H1 (cell line): ENCODE data around the gene GABRA1. TPM values are rescaled to one million over a fixed set of nuclear protein-coding genes. Genes with fewer than 3 reads are reported as not detected.

Experiments
- CTCF ChIA-PET: fragments of 300-600 bp; sonication (Branson Sonifier 250); formaldehyde crosslinking; loops from one replicate; lab custom pipeline; 2021; ENCODE audit not compliant: partially characterized antibody; lab: Charles Lee
- POLR2A ChIA-PET: fragments of 300-600 bp; sonication (Branson Sonifier 250); formaldehyde crosslinking; loops from one replicate; lab custom pipeline; 2021; ENCODE audit warnings: inconsistent platforms; ENCODE audit not compliant: partially characterized antibody; lab: Charles Lee
- DNase-seq, 2 experiments: peaks; one replicate each; pipeline versions ENCODE4 v3.0.0 to v3.0.0-alpha.2; 2010 to 2022; ENCODE audit warnings: low spot score in 2 of 2, low read depth in 1 of 2, mixed read lengths in 1 of 2
- FAIRE-seq: peaks from 2 replicates; lab custom pipeline; 2011; peaks lifted over from hg19 to GRCh38; lab: Jason Lieb, UNC
- H2AFZ ChIP-seq: 2 replicates; pipeline ENCODE4 v1.8.1; 2012; ENCODE audit warnings: low read length, inconsistent platforms
- H2AK5ac ChIP-seq: 2 replicates; pipeline ENCODE4 v1.6.1; 2013; ENCODE audit warnings: low read depth, low read length
- H2BK120ac ChIP-seq: replicated peaks from 2 replicates; pipeline ENCODE3; 2013; ENCODE audit warnings: low read depth, low read length, inconsistent platforms
- H2BK12ac ChIP-seq: 2 replicates; pipeline ENCODE4 v1.6.1; 2013; ENCODE audit warnings: low read depth, low read length
- H2BK15ac ChIP-seq: 2 replicates; pipeline ENCODE4 v1.6.1; 2013; ENCODE audit warnings: low read length
- H2BK20ac ChIP-seq: 2 replicates; pipeline ENCODE4 v1.6.1; 2013; ENCODE audit warnings: low read length
- H2BK5ac ChIP-seq: 2 replicates; pipeline ENCODE4 v1.6.1; 2013; ENCODE audit warnings: low read depth, low read length
- H3K14ac ChIP-seq: 2 replicates; pipeline ENCODE4 v1.6.1; 2013; ENCODE audit warnings: inconsistent platforms; ENCODE audit not compliant: insufficient read length
- H3K18ac ChIP-seq: 2 replicates; pipeline ENCODE4 v1.6.1; 2013; ENCODE audit warnings: low read length; ENCODE audit errors: extremely low read depth
- H3K23ac ChIP-seq: 2 replicates; pipeline ENCODE4 v1.6.1; 2013; ENCODE audit warnings: inconsistent platforms; ENCODE audit not compliant: insufficient read length
- H3K23me2 ChIP-seq: 2 replicates; pipeline ENCODE4 v1.6.1; 2013; ENCODE audit warnings: low read depth, low read length
- H3K27ac ChIP-seq: 2 replicates; pipeline ENCODE4 v1.6.1; 2011; ENCODE audit warnings: low read depth, low read length, inconsistent platforms
- H3K27me3 ChIP-seq, 4 experiments: replicated peaks in 1 of 4; 1 replicate in 1 of 4; 2 replicates in 3 of 4; pipeline versions ENCODE4 v1.6.1 to v1.8.1; 2011 to 2013; ENCODE audit warnings: low read length in 3 of 4, mild to moderate bottlenecking in 3 of 4, inconsistent platforms in 2 of 4, mixed read lengths in 2 of 4, moderate library complexity in 1 of 4; ENCODE audit not compliant: control insufficient read depth in 3 of 4, insufficient read depth in 3 of 4; ENCODE audit errors: extremely low read depth in 1 of 4
- H3K36me3 ChIP-seq, 4 experiments: 2 replicates each; pipeline versions ENCODE4 v1.6.1 to v1.8.1; 2011 to 2013; ENCODE audit warnings: mild to moderate bottlenecking in 4 of 4, low read length in 3 of 4, moderate library complexity in 2 of 4, control low read depth in 1 of 4, inconsistent platforms in 1 of 4; ENCODE audit not compliant: insufficient read depth in 4 of 4, control insufficient read depth in 2 of 4
- H3K4ac ChIP-seq: replicated peaks from 2 replicates; pipeline ENCODE3; 2013; ENCODE audit warnings: low read length, low read depth, mixed read lengths, inconsistent platforms; ENCODE audit not compliant: insufficient read length
- H3K4me1 ChIP-seq, 4 experiments: replicated peaks in 1 of 4; 1 replicate in 1 of 4; 2 replicates in 3 of 4; pipeline versions ENCODE4 v1.6.1 to v1.8.1; 2011 to 2013; ENCODE audit warnings: low read length in 3 of 4, inconsistent platforms in 2 of 4, mixed read lengths in 1 of 4; ENCODE audit not compliant: insufficient read depth in 4 of 4, control insufficient read depth in 3 of 4
- H3K4me2 ChIP-seq, 2 experiments: 2 replicates each; pipeline versions ENCODE4 v1.6.1 to v1.8.1; 2011 to 2013; ENCODE audit warnings: low read depth in 2 of 2, low read length in 2 of 2, control low read depth in 1 of 2, inconsistent platforms in 1 of 2, mild to moderate bottlenecking in 1 of 2; ENCODE audit not compliant: insufficient read depth in 1 of 2
- H3K4me3 ChIP-seq, 4 experiments: fragments of 200-600, 300-600 bp in 1 of 4; sonication (generic), shearing (Covaris generic), sonication (Bioruptor Twin) in 1 of 4; 2 replicates each; pipeline versions ENCODE4 v1.5.1 to v1.8.1; 2011 to 2016; ENCODE audit warnings: low read length in 4 of 4, low read depth in 3 of 4, control low read depth in 2 of 4, inconsistent platforms in 2 of 4, mild to moderate bottlenecking in 2 of 4, mixed read lengths in 1 of 4, moderate library complexity in 1 of 4; ENCODE audit not compliant: insufficient read depth in 2 of 4; ENCODE audit errors: extremely low read depth in 1 of 4
- H3K56ac ChIP-seq: replicated peaks from 2 replicates; pipeline ENCODE3; 2013; ENCODE audit warnings: low read depth, mild to moderate bottlenecking, mixed read lengths, low read length, inconsistent platforms; ENCODE audit not compliant: insufficient read length
- H3K79me1 ChIP-seq: 2 replicates; pipeline ENCODE4 v1.6.1; 2013; ENCODE audit warnings: low read depth, low read length, control low read depth
- H3K79me2 ChIP-seq, 2 experiments: 2 replicates each; pipeline versions ENCODE4 v1.6.1 to v1.8.1; 2012 to 2013; ENCODE audit warnings: low read length in 2 of 2, mild to moderate bottlenecking in 2 of 2, inconsistent platforms in 1 of 2; ENCODE audit not compliant: insufficient read depth in 2 of 2, control insufficient read depth in 1 of 2
- H3K9ac ChIP-seq, 4 experiments: replicated peaks in 1 of 4; 1 replicate in 1 of 4; 2 replicates in 3 of 4; pipeline versions ENCODE4 v1.6.1 to v1.8.1; 2011 to 2013; ENCODE audit warnings: low read depth in 3 of 4, low read length in 3 of 4, control low read depth in 2 of 4, mild to moderate bottlenecking in 2 of 4, moderate library complexity in 2 of 4, inconsistent platforms in 1 of 4; ENCODE audit errors: extremely low read depth in 1 of 4
- H3K9me3 ChIP-seq, 2 experiments: 2 replicates each; pipeline versions ENCODE4 v1.6.1 to v1.8.1; 2012 to 2013; ENCODE audit warnings: mild to moderate bottlenecking in 2 of 2, moderate library complexity in 2 of 2, control low read depth in 1 of 2, inconsistent platforms in 1 of 2, low read depth in 1 of 2, low read length in 1 of 2, mixed read lengths in 1 of 2; ENCODE audit not compliant: insufficient read depth in 2 of 2
- H4K20me1 ChIP-seq, 2 experiments: replicated peaks in 1 of 2; 2 replicates each; pipeline versions ENCODE3 to v1.8.1; 2011 to 2013; ENCODE audit warnings: inconsistent platforms in 2 of 2, low read length in 2 of 2, mild to moderate bottlenecking in 1 of 2; ENCODE audit not compliant: insufficient read depth in 2 of 2, control insufficient read depth in 1 of 2
- H4K5ac ChIP-seq: 2 replicates; pipeline ENCODE4 v1.6.1; 2013; ENCODE audit warnings: low read length, low read depth, mixed read lengths, inconsistent platforms; ENCODE audit not compliant: insufficient read length
- H4K8ac ChIP-seq: 2 replicates; pipeline ENCODE4 v1.8.0; 2013; ENCODE audit warnings: mild to moderate bottlenecking, moderate library complexity, low read length, inconsistent platforms; ENCODE audit not compliant: insufficient read depth; ENCODE audit errors: extremely low read depth
- H4K91ac ChIP-seq: replicated peaks from 2 replicates; pipeline ENCODE3; 2013; ENCODE audit warnings: low read length, mixed read lengths, inconsistent platforms; ENCODE audit not compliant: insufficient read length
- CBX5 ChIP-seq: fragments of 300-800, 300-1000 bp; sonication (generic); IDR thresholded peaks from 2 replicates; pipeline ENCODE4 v1.7.1; 2016; ENCODE audit warnings: antibody characterized with exemption, low read length, low read depth
- CBX8 ChIP-seq: fragments of 300-800, 300-1000 bp; sonication (generic); IDR thresholded peaks from 2 replicates; pipeline ENCODE4 v1.7.1; 2016; ENCODE audit warnings: low read depth, low read length, borderline replicate concordance
- GABPA ChIP-seq: IDR thresholded peaks from 2 replicates; pipeline ENCODE4 v1.6.1; 2011; ENCODE audit warnings: mild to moderate bottlenecking, low read length, moderate library complexity, borderline replicate concordance; ENCODE audit not compliant: insufficient read depth
- HDAC2 ChIP-seq, 2 experiments: fragments of 300-600 bp in 1 of 2; sonication (generic) in 1 of 2; IDR thresholded peaks; 2 replicates each; pipeline ENCODE4 v1.6.1; 2011 to 2012; ENCODE audit warnings: low read depth in 2 of 2, low read length in 2 of 2, mild to moderate bottlenecking in 2 of 2, moderate library complexity in 2 of 2, borderline replicate concordance in 1 of 2, inconsistent platforms in 1 of 2
- JUN ChIP-seq: IDR thresholded peaks from 2 replicates; pipeline ENCODE4 v1.6.1; 2011; ENCODE audit warnings: low read depth, mild to moderate bottlenecking, improper control_type of control experiment, low read length
- PHF8 ChIP-seq: fragments of 200-600 bp; sonication (generic); conservative IDR thresholded peaks from 2 replicates; pipeline ENCODE4 v1.7.1; 2012; ENCODE audit warnings: low read depth, mild to moderate bottlenecking, inconsistent platforms, low read length, moderate library complexity
- POLR2A ChIP-seq, 2 experiments: IDR thresholded peaks; 1 replicate in 1 of 2; 2 replicates in 1 of 2; pipeline ENCODE4 v1.6.1; 2011; ENCODE audit warnings: low read depth in 2 of 2, low read length in 2 of 2, mild to moderate bottlenecking in 2 of 2; ENCODE audit errors: control extremely low read depth in 1 of 2
- POU5F1 ChIP-seq: IDR thresholded peaks from 2 replicates; pipeline ENCODE4 v1.6.1; 2011; ENCODE audit warnings: low read depth, mild to moderate bottlenecking, low read length, moderate library complexity
- RAD21 ChIP-seq, 2 experiments: IDR thresholded peaks in 1 of 2; conservative IDR thresholded peaks in 1 of 2; 2 replicates each; pipeline ENCODE4 v1.6.1; 2011; ENCODE audit warnings: low read depth in 2 of 2, low read length in 2 of 2, improper control_type of control experiment in 1 of 2, inconsistent platforms in 1 of 2, mild to moderate bottlenecking in 1 of 2, moderate library complexity in 1 of 2
- RFX5 ChIP-seq: IDR thresholded peaks from 2 replicates; pipeline ENCODE4 v1.6.1; 2011; ENCODE audit warnings: low read depth, low read length, improper control_type of control experiment, borderline replicate concordance
- RNF2 ChIP-seq: fragments of 200-900, 300-1000 bp; sonication (generic); IDR thresholded peaks from 2 replicates; pipeline ENCODE4 v1.7.1; 2016; ENCODE audit warnings: borderline replicate concordance, low read depth, mild to moderate bottlenecking, antibody characterized with exemption, low read length; ENCODE audit not compliant: poor library complexity, severe bottlenecking; ENCODE audit errors: missing control alignments
- RXRA ChIP-seq: IDR thresholded peaks from 2 replicates; pipeline ENCODE4 v1.6.1; 2011; ENCODE audit warnings: low read depth, mild to moderate bottlenecking, low read length, moderate library complexity; ENCODE audit not compliant: insufficient read depth
- TAF1 ChIP-seq: IDR thresholded peaks from 2 replicates; pipeline ENCODE4 v1.6.1; 2011; ENCODE audit warnings: mild to moderate bottlenecking, low read depth, low read length
- TAF7 ChIP-seq: optimal IDR thresholded peaks from 2 replicates; pipeline ENCODE3; 2011; ENCODE audit warnings: low read depth, mild to moderate bottlenecking, inconsistent platforms, low read length, moderate library complexity, borderline replicate concordance
- WGBS, 2 experiments: shearing (Covaris generic) in 1 of 2; methylation state at CpG; one replicate each; pipeline versions ENCODE4 v1.1.6 to v1.1.7; 2013 to 2015; ENCODE audit warnings: low lambda C conversion rate in 2 of 2, mixed read lengths in 2 of 2, inconsistent platforms in 1 of 2, low coverage in 1 of 2, missing lambda C conversion rate in 1 of 2; ENCODE audit not compliant: insufficient replicate concordance in 2 of 2, insufficient coverage in 1 of 2, insufficient read length in 1 of 2; ENCODE audit errors: extremely low coverage in 1 of 2, missing lambda C conversion rate in 1 of 2; 5-methylcytosine and 5-hydroxymethylcytosine counted together
- polyA plus RNA-seq, 7 experiments: library from polyadenylated mRNA; depleted of rRNA in 3 of 7; stranded (reverse) in 5 of 7; unstranded in 2 of 7; fragments of >200 nt in 5 of 7; fragments of 200-250 nt in 2 of 7; gene quantifications; 1 replicate in 5 of 7; 2 replicates in 1 of 7; 4 replicates in 1 of 7; pipeline versions ENCODE4 v1.2.1 to v1.2.3, GENCODE V29; 2011 to 2013; ENCODE audit warnings: missing spikeins in 2 of 7, mixed read lengths in 2 of 7
- total RNA-seq: library from RNA; stranded (reverse); fragmentation: NEBNext Ultra II Directional; extraction: Animal tissue kit (Norgen Biotek cat#: 25700); gene quantifications from 2 replicates; pipeline ENCODE4 v1.2.1, GENCODE V29; 2021

GABRA1 gene
- total and polyA plus RNA-seq, 2 of the 8 experiments (the other 6 are each of a cell fraction or from before 2014, with no cell fraction given), result 4.7 to 16.2 TPM

GRCh38 chr5:161863811-161864210 is 15.9 kb downstream of the GABRA1 start:
- Histone ChIP-seq H3K4me3 (no peak overlapping the region), H4K8ac (no peak overlapping the region), H2BK5ac (no peak overlapping the region), H3K4ac (no peak overlapping the region), H4K20me1 (no peaks in the 10 kb centered on the region), H4K91ac (no peak overlapping the region), H3K79me2 (no peaks in the 10 kb centered on the region), H3K23ac (no peak overlapping the region), H2BK20ac (no peak overlapping the region), H3K14ac (no peak overlapping the region), H2BK15ac (no peak overlapping the region), H2AFZ (no peak overlapping the region), H3K9ac (no peak overlapping the region), H3K79me1 (no peaks in the 10 kb centered on the region), H2BK12ac (no peak overlapping the region), H3K27ac (no peak overlapping the region), H3K56ac (no peak overlapping the region), H3K27me3 (no peaks in the 10 kb centered on the region), H3K23me2 (no peaks in the 10 kb centered on the region), H2AK5ac (no peak overlapping the region), H2BK120ac (no peak overlapping the region), H3K18ac (no peak overlapping the region), H3K36me3 (no peaks in the 10 kb centered on the region), H3K9me3 (no peaks in the 10 kb centered on the region), H4K5ac (no peak overlapping the region), H3K4me2 (no peak overlapping the region), H3K4me1 (no peaks in the 10 kb centered on the region)
- FAIRE-seq (no peak), DNase-seq (no peak)
- 89% methylated on average over 1 of the region's 1 CpG; no CpG with 5 or more reads in 1 of the 2 experiments for WGBS, 2 experiments
- POLR2A ChIA-PET, result no interaction called here
- CTCF ChIA-PET, result interaction anchor here (0.9 kb wide), 1 partner anchor 28 kb away, joined by 3 read pairs; no protein-coding TSS in a partner anchor
- TF ChIP-seq CBX8 (no peak), PHF8 (no peak), RNF2 (no peak), JUN (no peak), RFX5 (no peak), POU5F1 (no peak), TAF7 (no peak), TAF1 (no peak), POLR2A (IDR thresholded peaks at IDR 0.05; ENCODE audit: control extremely low read depth in 1 of 2, low read depth in 2 of 2, low read length in 2 of 2) (no peak), CBX5 (no peak), RAD21 (IDR thresholded peaks at IDR 0.05 in 1 of 2, conservative IDR thresholded peaks at IDR 0.05 in 1 of 2; ENCODE audit: low read depth in 2 of 2, low read length in 2 of 2) (no peak), RXRA (no peak), HDAC2 (IDR thresholded peaks at IDR 0.05; ENCODE audit: borderline replicate concordance in 1 of 2, low read depth in 2 of 2, low read length in 2 of 2) (no peak), GABPA (no peak)
